HCT116 (cell line): ENCODE data around the gene COL1A1.

Source experiments
- CEBPB ChIP-seq: IDR thresholded peaks from 2 replicates; pipeline ENCODE4 v1.6.1; 2012; ENCODE audit warnings: low read depth
- CTCF ChIP-seq, 3 experiments: fragments of 200-600 bp in 1 of 3; sonication (generic) in 1 of 3; IDR thresholded peaks in 2 of 3; conservative IDR thresholded peaks in 1 of 3; 2 replicates each; pipeline ENCODE4 v1.5.1; 2012 to 2017; ENCODE audit warnings: low read depth in 2 of 3, low read length in 2 of 3, antibody characterized with exemption in 1 of 3, borderline replicate concordance in 1 of 3, control low read depth in 1 of 3, mild to moderate bottlenecking in 1 of 3, mixed read lengths in 1 of 3, mixed run types in 1 of 3, moderate library complexity in 1 of 3; ENCODE audit not compliant: insufficient read depth in 1 of 3
- EGR1 ChIP-seq: IDR thresholded peaks from 2 replicates; pipeline ENCODE4 v1.6.1; 2012; ENCODE audit warnings: low read depth
- ELF1 ChIP-seq: IDR thresholded peaks from 2 replicates; pipeline ENCODE4 v1.6.1; 2012; ENCODE audit warnings: low read depth, borderline replicate concordance
- EZH2 ChIP-seq: fragments of 200-600 bp; sonication (generic); IDR thresholded peaks from 2 replicates; pipeline ENCODE4 v1.6.1; 2017; ENCODE audit warnings: antibody characterized with exemption, mixed run types
- EZH2phosphoT487 ChIP-seq: fragments of 200-600 bp; IDR thresholded peaks from 2 replicates; pipeline ENCODE4 v1.6.1; 2018; ENCODE audit warnings: antibody characterized with exemption, borderline replicate concordance
- JUND ChIP-seq: IDR thresholded peaks from 2 replicates; pipeline ENCODE4 v1.6.1; 2012
- POLR2A ChIP-seq: IDR thresholded peaks from 2 replicates; pipeline ENCODE4 v1.7.0; 2011; ENCODE audit warnings: borderline replicate concordance; ENCODE audit not compliant: insufficient read depth, insufficient read length; ENCODE audit errors: extremely low read depth
- POLR2AphosphoS5 ChIP-seq: IDR thresholded peaks from 2 replicates; pipeline ENCODE4 v1.6.1; 2011; ENCODE audit warnings: mild to moderate bottlenecking, low read depth, low read length, moderate library complexity
- RAD21 ChIP-seq: IDR thresholded peaks from 2 replicates; pipeline ENCODE4 v1.6.1; 2012; ENCODE audit warnings: low read depth, mild to moderate bottlenecking
- YY1 ChIP-seq: IDR thresholded peaks from 2 replicates; pipeline ENCODE4 v1.6.1; 2011; ENCODE audit warnings: low read length, low read depth, moderate library complexity, mild to moderate bottlenecking; ENCODE audit not compliant: insufficient replicate concordance; ENCODE audit errors: extremely low read depth
- ZNF274 ChIP-seq: fragments of 200-500 bp; sonication (Bioruptor generic); IDR thresholded peaks from 2 replicates; pipeline ENCODE4 v1.6.1; 2014; ENCODE audit warnings: mild to moderate bottlenecking, low read depth, low read length, inconsistent platforms
- TF ChIP-seq, protein P1 (sequence below): IDR thresholded peaks from 2 replicates; pipeline ENCODE4 v1.6.1; 2012
- TF ChIP-seq, protein P2 (sequence below): IDR thresholded peaks from 2 replicates; pipeline ENCODE4 v1.6.1; 2011; ENCODE audit warnings: mild to moderate bottlenecking, low read length, moderate library complexity; ENCODE audit not compliant: insufficient replicate concordance; ENCODE audit errors: extremely low read depth

DNA sequence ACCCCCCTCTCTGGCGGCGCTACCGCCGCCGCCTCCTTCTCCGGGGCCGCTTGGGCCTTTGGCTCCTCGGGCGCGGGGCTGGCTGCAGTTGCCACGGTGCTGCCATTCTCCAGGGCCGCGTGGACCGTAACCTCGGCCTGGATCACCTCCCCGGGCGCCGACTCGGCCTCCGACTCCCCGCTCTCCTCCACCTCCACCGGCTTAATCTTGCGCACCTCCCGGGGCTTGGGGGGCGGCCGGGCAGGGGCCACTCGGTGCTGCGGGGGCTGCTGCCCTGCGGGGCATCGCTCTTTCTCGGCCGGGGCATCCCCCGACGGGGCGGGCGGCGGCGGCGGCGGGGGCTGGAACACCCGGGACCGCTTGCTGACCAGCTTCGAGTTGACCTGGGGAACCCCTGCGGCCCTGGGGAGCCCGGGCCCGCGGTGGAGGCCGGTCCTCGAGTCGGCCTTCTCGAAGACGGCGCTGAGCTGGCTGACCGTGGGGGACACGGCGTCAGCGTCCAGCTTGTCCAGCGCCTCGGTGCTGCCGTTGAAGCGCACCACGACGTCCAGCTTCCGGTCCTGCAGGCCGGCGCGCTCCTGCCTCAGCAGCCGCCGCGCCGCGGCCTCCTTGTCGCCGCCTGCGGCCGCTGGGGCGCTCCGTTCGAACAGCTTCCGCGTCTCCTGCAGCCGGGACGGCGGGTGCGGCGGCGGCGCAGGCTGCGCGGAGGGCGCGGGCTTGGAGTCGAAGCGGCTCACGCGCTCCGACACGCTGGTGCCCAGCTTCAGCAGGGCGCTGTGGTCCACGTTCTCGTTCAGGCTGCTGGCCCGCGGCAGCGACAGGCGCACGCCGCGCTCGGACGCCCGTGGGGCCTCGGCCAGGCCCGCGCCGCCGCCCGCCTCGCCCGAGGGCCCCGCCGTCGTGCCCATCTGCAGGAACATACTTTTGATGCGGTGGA is 51.7 kb downstream of the COL1A1 start:
- TF ChIP-seq CTCF (IDR thresholded peaks at IDR 0.05 in 2 of 3, conservative IDR thresholded peaks at IDR 0.05 in 1 of 3; ENCODE audit: borderline replicate concordance in 1 of 3, insufficient read depth in 1 of 3, low read depth in 2 of 3, low read length in 2 of 3), result no peak
- TF ChIP-seq, protein P1, sequence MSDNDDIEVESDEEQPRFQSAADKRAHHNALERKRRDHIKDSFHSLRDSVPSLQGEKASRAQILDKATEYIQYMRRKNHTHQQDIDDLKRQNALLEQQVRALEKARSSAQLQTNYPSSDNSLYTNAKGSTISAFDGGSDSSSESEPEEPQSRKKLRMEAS, result no peak
- TF ChIP-seq YY1, result peak; percentile 4
- TF ChIP-seq RAD21, result no peak
- no peak for TF ChIP-seq JUND
- TF ChIP-seq EGR1, result no peak
- TF ChIP-seq ELF1, result no peak
- no peak for TF ChIP-seq EZH2
- TF ChIP-seq CEBPB, result no peak
- no peak for TF ChIP-seq ZNF274
- no peak for TF ChIP-seq EZH2phosphoT487
- TF ChIP-seq POLR2AphosphoS5, result 0 out of 2 replicates have a peak, but pooled peaks have one; percentile 18
- peak; percentile 17 for TF ChIP-seq POLR2A
- TF ChIP-seq, protein P2, sequence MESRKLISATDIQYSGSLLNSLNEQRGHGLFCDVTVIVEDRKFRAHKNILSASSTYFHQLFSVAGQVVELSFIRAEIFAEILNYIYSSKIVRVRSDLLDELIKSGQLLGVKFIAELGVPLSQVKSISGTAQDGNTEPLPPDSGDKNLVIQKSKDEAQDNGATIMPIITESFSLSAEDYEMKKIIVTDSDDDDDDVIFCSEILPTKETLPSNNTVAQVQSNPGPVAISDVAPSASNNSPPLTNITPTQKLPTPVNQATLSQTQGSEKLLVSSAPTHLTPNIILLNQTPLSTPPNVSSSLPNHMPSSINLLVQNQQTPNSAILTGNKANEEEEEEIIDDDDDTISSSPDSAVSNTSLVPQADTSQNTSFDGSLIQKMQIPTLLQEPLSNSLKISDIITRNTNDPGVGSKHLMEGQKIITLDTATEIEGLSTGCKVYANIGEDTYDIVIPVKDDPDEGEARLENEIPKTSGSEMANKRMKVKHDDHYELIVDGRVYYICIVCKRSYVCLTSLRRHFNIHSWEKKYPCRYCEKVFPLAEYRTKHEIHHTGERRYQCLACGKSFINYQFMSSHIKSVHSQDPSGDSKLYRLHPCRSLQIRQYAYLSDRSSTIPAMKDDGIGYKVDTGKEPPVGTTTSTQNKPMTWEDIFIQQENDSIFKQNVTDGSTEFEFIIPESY, result no peak
